DND-41 (cell line): ENCODE data around the gene AHR.

Source experiments
- ATAC-seq: fragments of 200-7000 bp; cut with Tn5 transposase; 3 replicates; pipeline ENCODE4 v1.9.1; 2021; ENCODE audit warnings: low read depth; ENCODE audit not compliant: insufficient read depth
- DNase-seq: peaks from one replicate; pipeline ENCODE4 v3.0.0-alpha.2; 2020
- H2AFZ ChIP-seq: 2 replicates; pipeline ENCODE4 v1.6.0; 2012; ENCODE audit warnings: low read depth, low read length
- H3K27ac ChIP-seq: 2 replicates; pipeline ENCODE4 v1.5.1; 2012; ENCODE audit warnings: low read length, inconsistent platforms
- H3K27me3 ChIP-seq: fragments of 200-600 bp; sonication (generic); 2 replicates; pipeline ENCODE4 v1.6.0; 2012; ENCODE audit warnings: low read length, mild to moderate bottlenecking, inconsistent platforms; ENCODE audit not compliant: insufficient read depth, poor library complexity
- H3K36me3 ChIP-seq: 2 replicates; pipeline ENCODE4 v1.5.1; 2012; ENCODE audit warnings: low read length, inconsistent platforms; ENCODE audit not compliant: insufficient read depth
- H3K4me1 ChIP-seq: 2 replicates; pipeline ENCODE4 v1.5.1; 2012; ENCODE audit warnings: mild to moderate bottlenecking, low read length; ENCODE audit not compliant: insufficient read depth
- H3K4me2 ChIP-seq: 2 replicates; pipeline ENCODE4 v1.6.0; 2012; ENCODE audit warnings: mild to moderate bottlenecking, moderate library complexity, low read length, inconsistent platforms; ENCODE audit not compliant: insufficient read depth
- H3K4me3 ChIP-seq, 2 experiments: fragments of 200-600 bp in 1 of 2; shearing (Covaris generic) in 1 of 2; 2 replicates each; pipeline ENCODE4 v1.5.1; 2012 to 2016; ENCODE audit warnings: inconsistent platforms in 2 of 2, low read length in 2 of 2, mild to moderate bottlenecking in 2 of 2, low read depth in 1 of 2, moderate library complexity in 1 of 2
- H3K79me2 ChIP-seq: 2 replicates; pipeline ENCODE4 v1.6.0; 2012; ENCODE audit warnings: low read length, inconsistent platforms; ENCODE audit not compliant: insufficient read depth
- H3K9ac ChIP-seq: 2 replicates; pipeline ENCODE4 v1.6.0; 2012; ENCODE audit warnings: low read depth, mild to moderate bottlenecking, inconsistent platforms, low read length, moderate library complexity
- H3K9me3 ChIP-seq: 2 replicates; pipeline ENCODE4 v1.5.1; 2012; ENCODE audit warnings: low read length, moderate library complexity, mild to moderate bottlenecking, inconsistent platforms; ENCODE audit not compliant: insufficient read depth, severe bottlenecking
- H4K20me1 ChIP-seq: 2 replicates; pipeline ENCODE4 v1.6.0; 2012; ENCODE audit warnings: low read length; ENCODE audit not compliant: insufficient read depth
- EZH2 ChIP-seq: IDR thresholded peaks from 3 replicates; pipeline ENCODE4 v1.6.1; 2012; ENCODE audit warnings: borderline replicate concordance, low read depth, mild to moderate bottlenecking, moderate library complexity, low read length, inconsistent platforms; ENCODE audit not compliant: severe bottlenecking
- TF ChIP-seq, protein P1 (sequence below): IDR thresholded peaks from 2 replicates; pipeline ENCODE4 v1.5.1; 2012; ENCODE audit warnings: borderline replicate concordance, low read length, moderate library complexity, mild to moderate bottlenecking; ENCODE audit not compliant: poor library complexity, severe bottlenecking; ENCODE audit errors: extremely low read depth

Gene AHR

DNA sequence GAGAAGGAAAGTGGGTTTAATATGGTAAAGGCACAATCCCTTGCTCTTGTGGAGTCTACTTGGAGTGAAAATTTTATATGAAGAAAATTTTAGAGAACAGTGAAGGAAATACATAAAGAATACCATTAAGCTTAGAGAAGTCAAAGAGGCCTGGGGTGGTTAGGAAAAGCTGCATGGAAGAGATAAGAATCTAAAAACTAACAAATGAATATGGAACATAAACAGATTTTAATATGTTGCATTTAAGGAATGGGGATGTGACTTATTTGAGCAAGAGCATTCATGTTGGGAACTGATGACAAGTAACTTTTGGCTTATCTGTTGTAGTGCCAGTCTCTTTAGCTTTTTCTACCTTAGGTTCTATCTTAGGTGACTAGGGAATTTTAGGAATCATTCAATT is 31.0 kb downstream of the AHR start:
- no peak overlapping the region for H3K9ac ChIP-seq
- no peaks in the 10 kb centered on the region for H3K79me2 ChIP-seq
- no peak overlapping the region for H3K4me3 ChIP-seq
- H3K27ac ChIP-seq, result no peak overlapping the region
- DNase-seq (no peak), ATAC-seq (no peak)
- no peaks in the 10 kb centered on the region for H3K4me1 ChIP-seq
- H2AFZ ChIP-seq, result no peak overlapping the region
- no peaks in the 10 kb centered on the region for H3K9me3 ChIP-seq
- H4K20me1 ChIP-seq, result no peaks in the 10 kb centered on the region
- no peaks in the 10 kb centered on the region for H3K36me3 ChIP-seq
- no peaks in the 10 kb centered on the region for H3K27me3 ChIP-seq
- TF ChIP-seq, protein P1, sequence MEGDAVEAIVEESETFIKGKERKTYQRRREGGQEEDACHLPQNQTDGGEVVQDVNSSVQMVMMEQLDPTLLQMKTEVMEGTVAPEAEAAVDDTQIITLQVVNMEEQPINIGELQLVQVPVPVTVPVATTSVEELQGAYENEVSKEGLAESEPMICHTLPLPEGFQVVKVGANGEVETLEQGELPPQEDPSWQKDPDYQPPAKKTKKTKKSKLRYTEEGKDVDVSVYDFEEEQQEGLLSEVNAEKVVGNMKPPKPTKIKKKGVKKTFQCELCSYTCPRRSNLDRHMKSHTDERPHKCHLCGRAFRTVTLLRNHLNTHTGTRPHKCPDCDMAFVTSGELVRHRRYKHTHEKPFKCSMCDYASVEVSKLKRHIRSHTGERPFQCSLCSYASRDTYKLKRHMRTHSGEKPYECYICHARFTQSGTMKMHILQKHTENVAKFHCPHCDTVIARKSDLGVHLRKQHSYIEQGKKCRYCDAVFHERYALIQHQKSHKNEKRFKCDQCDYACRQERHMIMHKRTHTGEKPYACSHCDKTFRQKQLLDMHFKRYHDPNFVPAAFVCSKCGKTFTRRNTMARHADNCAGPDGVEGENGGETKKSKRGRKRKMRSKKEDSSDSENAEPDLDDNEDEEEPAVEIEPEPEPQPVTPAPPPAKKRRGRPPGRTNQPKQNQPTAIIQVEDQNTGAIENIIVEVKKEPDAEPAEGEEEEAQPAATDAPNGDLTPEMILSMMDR, result no peak
- TF ChIP-seq EZH2, result no peak
- H3K4me2 ChIP-seq, result no peak overlapping the region

GRCh38 chr7:17331891-17332501 is 33.5 kb downstream of the AHR start:
- TF ChIP-seq, protein P1, result no peak
- TF ChIP-seq EZH2, result no peak
- Histone ChIP-seq H3K9ac (no peak overlapping the region), H3K4me1 (no peaks in the 10 kb centered on the region), H4K20me1 (no peaks in the 10 kb centered on the region), H3K4me2 (no peak overlapping the region), H3K79me2 (no peaks in the 10 kb centered on the region), H3K36me3 (no peaks in the 10 kb centered on the region), H3K27ac (no peak overlapping the region), H2AFZ (no peak overlapping the region), H3K27me3 (no peaks in the 10 kb centered on the region), H3K4me3 (no peak overlapping the region), H3K9me3 (no peaks in the 10 kb centered on the region)
- no peak for DNase-seq
- ATAC-seq, result no peak

GRCh38 chr7:17333221-17333620 is 34.8 kb downstream of the AHR start:
- ATAC-seq, result no peak
- H3K4me2 ChIP-seq, result no peak overlapping the region
- no peaks in the 10 kb centered on the region for H3K36me3 ChIP-seq
- TF ChIP-seq, protein P1, result no peak
- TF ChIP-seq EZH2, result no peak
- H3K4me3 ChIP-seq, result no peak overlapping the region
- DNase-seq, result no peak
- no peaks in the 10 kb centered on the region for H3K79me2 ChIP-seq
- H3K4me1 ChIP-seq, result no peaks in the 10 kb centered on the region
- H4K20me1 ChIP-seq, result no peaks in the 10 kb centered on the region
- no peaks in the 10 kb centered on the region for H3K27me3 ChIP-seq
- H3K9me3 ChIP-seq, result no peaks in the 10 kb centered on the region
- H2AFZ ChIP-seq, result no peak overlapping the region
- H3K27ac ChIP-seq, result no peak overlapping the region
- H3K9ac ChIP-seq, result no peak overlapping the region
